ENCODE results near the gene ADAM10.

GRCh38 chr15:58738046-58738707 lies 11.3 kb downstream of the ADAM10 start:
- TF ChIP-seq POLR2A (IDR thresholded peaks at IDR 0.05; ENCODE audit: control extremely low read depth in 1 of 2, low read depth in 2 of 2, low read length in 2 of 2) = no peak
- TF ChIP-seq HDAC6 (IDR thresholded peaks at IDR 0.05; ENCODE audit: low read depth, low read length) = no peak
- no peak for TF ChIP-seq EZH2 (IDR thresholded peaks at IDR 0.05; ENCODE audit: low read depth, low read length, severe bottlenecking)
- no peak for TF ChIP-seq CTCF (IDR thresholded peaks at IDR 0.05; ENCODE audit: control extremely low read depth in 1 of 3, insufficient read depth in 1 of 3, low read depth in 1 of 3, low read length in 3 of 3)
- no peak for TF ChIP-seq GABPA (IDR thresholded peaks at IDR 0.05; ENCODE audit: borderline replicate concordance, insufficient read depth, low read length)

Data from H1 (cell line).